ENCODE measurements around the gene NUP98.
"Not testable (repeated sequence)": the region's sequence is repeated elsewhere in the genome, so short reads cannot be mapped to it uniquely, and the experiment has no call there.

The NUP98 gene

DNA sequence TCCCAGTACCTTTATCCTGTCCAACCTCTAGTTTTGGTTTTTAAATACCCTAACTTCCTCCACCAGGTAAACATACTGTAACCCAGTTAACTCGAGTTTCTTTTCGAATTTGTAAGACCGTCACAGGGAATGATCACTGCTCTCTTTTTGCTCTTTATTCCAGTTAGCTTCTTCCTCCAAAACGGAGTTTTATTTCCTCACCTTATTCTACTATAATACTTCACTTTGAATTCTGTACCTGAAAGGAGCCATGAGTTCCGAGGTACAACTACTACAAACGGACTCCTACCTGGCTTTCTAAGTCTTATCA is 1.4 kb downstream of the NUP98 start:
- TF ChIP-seq, protein P1, sequence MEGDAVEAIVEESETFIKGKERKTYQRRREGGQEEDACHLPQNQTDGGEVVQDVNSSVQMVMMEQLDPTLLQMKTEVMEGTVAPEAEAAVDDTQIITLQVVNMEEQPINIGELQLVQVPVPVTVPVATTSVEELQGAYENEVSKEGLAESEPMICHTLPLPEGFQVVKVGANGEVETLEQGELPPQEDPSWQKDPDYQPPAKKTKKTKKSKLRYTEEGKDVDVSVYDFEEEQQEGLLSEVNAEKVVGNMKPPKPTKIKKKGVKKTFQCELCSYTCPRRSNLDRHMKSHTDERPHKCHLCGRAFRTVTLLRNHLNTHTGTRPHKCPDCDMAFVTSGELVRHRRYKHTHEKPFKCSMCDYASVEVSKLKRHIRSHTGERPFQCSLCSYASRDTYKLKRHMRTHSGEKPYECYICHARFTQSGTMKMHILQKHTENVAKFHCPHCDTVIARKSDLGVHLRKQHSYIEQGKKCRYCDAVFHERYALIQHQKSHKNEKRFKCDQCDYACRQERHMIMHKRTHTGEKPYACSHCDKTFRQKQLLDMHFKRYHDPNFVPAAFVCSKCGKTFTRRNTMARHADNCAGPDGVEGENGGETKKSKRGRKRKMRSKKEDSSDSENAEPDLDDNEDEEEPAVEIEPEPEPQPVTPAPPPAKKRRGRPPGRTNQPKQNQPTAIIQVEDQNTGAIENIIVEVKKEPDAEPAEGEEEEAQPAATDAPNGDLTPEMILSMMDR (IDR thresholded peaks at IDR 0.05) = no peak
- Histone ChIP-seq H3K36me3 (peaks cover 15 to 35% (median 16%) of the 10 kb centered on the region in 3 donors), H3K27me3 (no peaks in the 10 kb centered on the region), H3K9me3 (no peaks in the 10 kb centered on the region), H3K27ac (peak overlapping the region; percentile 96 to 98), H3K4me3 (peak overlapping the region; percentile 86 to 92), H3K4me1 (peaks cover 0 to 37% (median 22%) of the 10 kb centered on the region in 4 donors)
- intact Hi-C loops (cut with DNase I; ENCODE audit: low total_unique reads) = loop anchor here (5.0 kb wide), 1 partner anchor 46 kb away; the partner anchor contains the start of gene RHOG
- no peak for DNase-seq

GRCh38 chr11:3795131-3796001 is 2.0 kb downstream of the NUP98 start:
- Histone ChIP-seq H3K4me3 (peak overlapping the region; percentile 86 to 92), H3K9me3 (no peaks in the 10 kb centered on the region), H3K27ac (peak overlapping the region in 1 of 2 donors; percentile 98), H3K4me1 (peaks cover 0 to 41% (median 23%) of the 10 kb centered on the region in 4 donors), H3K27me3 (no peaks in the 10 kb centered on the region), H3K36me3 (peaks cover 15 to 36% (median 16%) of the 10 kb centered on the region in 3 donors)
- intact Hi-C loops (cut with DNase I; ENCODE audit: low total_unique reads) = loop anchor here (5.0 kb wide), 1 partner anchor 47 kb away; the partner anchor contains the start of gene RHOG
- TF ChIP-seq, protein P1 (IDR thresholded peaks at IDR 0.05) = no peak
- DNase-seq = no peak

DNA sequence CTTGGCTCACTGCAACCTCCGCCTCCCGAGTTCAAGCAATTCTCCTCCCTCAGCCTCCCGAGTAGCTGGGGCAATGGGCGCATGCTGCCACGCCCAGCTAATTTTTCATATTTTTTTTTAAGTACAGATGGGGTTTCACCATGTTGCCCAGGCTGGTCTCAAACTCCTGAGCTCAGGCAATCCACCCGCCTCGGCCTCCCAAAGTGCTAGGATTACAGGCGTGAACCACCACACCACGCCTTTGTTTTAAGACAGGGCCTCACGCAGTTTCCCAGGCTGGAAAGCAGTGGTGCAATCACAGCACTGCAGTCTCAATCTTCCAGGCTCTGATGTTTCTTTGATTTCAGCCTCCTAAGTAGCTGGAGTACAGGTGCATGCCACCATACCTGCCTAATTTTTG is 3.0 kb downstream of the NUP98 start:
- intact Hi-C loops (cut with DNase I; ENCODE audit: low total_unique reads); DNase-seq; H3K27me3 ChIP-seq; H3K27ac ChIP-seq; H3K4me3 ChIP-seq; H3K9me3 ChIP-seq: not testable (repeated sequence)
- H3K4me1 ChIP-seq = peaks cover 0 to 48% (median 27%) of the 10 kb centered on the region in 4 donors
- peaks cover 15 to 36% (median 16%) of the 10 kb centered on the region in 3 donors for H3K36me3 ChIP-seq

DNA sequence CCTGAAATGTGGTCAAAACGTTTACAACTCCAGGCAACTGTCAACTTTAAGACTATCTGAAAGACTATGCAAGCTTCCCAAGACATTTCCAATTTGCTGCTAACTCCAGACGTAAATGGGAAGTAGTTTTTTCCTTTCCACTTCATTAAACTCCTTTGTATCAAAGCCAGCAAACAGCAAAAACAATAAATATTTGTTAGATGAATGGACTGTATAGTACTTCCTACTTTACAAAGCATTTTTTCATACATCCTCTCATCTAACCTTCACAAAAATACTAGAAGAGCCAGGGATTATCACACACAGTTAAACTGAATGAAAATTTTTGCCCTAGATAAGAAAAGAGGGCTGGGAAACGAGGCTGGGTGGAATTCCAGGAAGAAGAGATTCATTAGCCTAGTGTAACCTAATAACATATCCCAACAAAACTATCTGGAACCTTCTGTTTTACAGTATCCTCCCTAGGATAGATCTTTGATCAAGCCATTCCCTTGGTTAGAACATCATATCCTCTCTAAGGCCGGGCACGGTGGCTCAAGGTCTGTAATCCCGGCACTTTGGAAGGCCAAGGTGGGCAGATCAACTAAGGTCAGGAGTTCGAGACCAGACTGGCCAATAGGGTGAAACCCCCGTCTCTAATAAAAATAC is 10.4 kb downstream of the NUP98 start:
- no peak for DNase-seq
- Histone ChIP-seq H3K36me3 (peaks cover 0 to 13% (median 5%) of the 10 kb centered on the region in 3 donors), H3K27ac (no peak overlapping the region), H3K4me1 (peaks cover 0 to 35% (median 10%) of the 10 kb centered on the region in 4 donors), H3K27me3 (no peaks in the 10 kb centered on the region), H3K9me3 (no peaks in the 10 kb centered on the region), H3K4me3 (no peak overlapping the region)
- TF ChIP-seq, protein P1 (IDR thresholded peaks at IDR 0.05) = no peak
- intact Hi-C loops (cut with DNase I; ENCODE audit: low total_unique reads) = no loop called here

- no peak overlapping the region for H3K4me3 ChIP-seq
These were observed 13.7 kb downstream of the NUP98 start for GRCh38 chr11:3783611-3784010.

More at GRCh38 chr11:3783611-3784010, 13.7 kb downstream of the NUP98 start:
- no peak for DNase-seq
- Histone ChIP-seq H3K27ac (no peak overlapping the region), H3K36me3 (peaks cover 8 to 24% (median 15%) of the 10 kb centered on the region in 3 donors), H3K4me1 (peaks cover 0 to 37% (median 5%) of the 10 kb centered on the region in 4 donors), H3K27me3 (no peaks in the 10 kb centered on the region), H3K9me3 (no peaks in the 10 kb centered on the region)
- TF ChIP-seq, protein P1 (IDR thresholded peaks at IDR 0.05) = no peak
- intact Hi-C loops (cut with DNase I; ENCODE audit: low total_unique reads) = no loop called here
